HG02870 (cell line): ENCODE results near the gene MYL6.
A peak's percentile ranks its signal among the peaks of the same experiment; 100 is the strongest.

Experiments used
- ATAC-seq: cut with Tn5 transposase; IDR thresholded peaks from one replicate; pipeline ENCODE4 v1.9.1; 2021; ENCODE audit warnings: mild to moderate bottlenecking, moderate library complexity; ENCODE audit not compliant: unreplicated experiment

MYL6 gene

GRCh38 chr12:56129206-56129941 is 28.8 kb upstream of the MYL6 start:
- ATAC-seq, result no peak

GRCh38 chr12:56129942-56130495 is 28.1 kb upstream of the MYL6 start:
- no peak for ATAC-seq

- no peak for ATAC-seq
These were observed 27.3 kb upstream of the MYL6 start for GRCh38 chr12:56130876-56131275.

GRCh38 chr12:56134897-56135296 is 23.3 kb upstream of the MYL6 start:
- ATAC-seq, result no peak

GRCh38 chr12:56137853-56138571 is 20.1 kb upstream of the MYL6 start:
- no peak for ATAC-seq

- no peak for ATAC-seq
These were observed 16.0 kb upstream of the MYL6 start for GRCh38 chr12:56141946-56142784.

- no peak for ATAC-seq
These were observed 14.9 kb upstream of the MYL6 start for GRCh38 chr12:56143217-56143616.

DNA sequence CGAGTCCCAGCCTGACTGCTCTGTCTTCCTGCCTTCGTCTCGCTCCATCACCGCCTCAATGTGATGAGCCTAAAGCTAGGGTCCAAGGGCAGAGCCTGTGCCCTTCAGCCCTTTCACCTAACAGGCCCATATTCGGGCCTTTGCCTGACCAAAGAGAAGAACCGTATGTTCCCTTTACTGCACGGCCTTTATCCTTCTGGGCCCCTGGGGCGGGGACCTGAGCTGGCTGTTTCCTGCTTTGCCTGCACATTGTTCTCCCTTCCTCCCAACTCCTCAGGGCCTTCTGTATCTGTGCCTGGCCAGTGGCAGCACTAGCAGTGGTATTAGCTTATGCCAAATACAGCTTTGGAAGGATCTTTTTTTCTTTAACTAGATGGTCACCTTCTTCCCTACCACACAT is 14.3 kb upstream of the MYL6 start:
- no peak for ATAC-seq

DNA sequence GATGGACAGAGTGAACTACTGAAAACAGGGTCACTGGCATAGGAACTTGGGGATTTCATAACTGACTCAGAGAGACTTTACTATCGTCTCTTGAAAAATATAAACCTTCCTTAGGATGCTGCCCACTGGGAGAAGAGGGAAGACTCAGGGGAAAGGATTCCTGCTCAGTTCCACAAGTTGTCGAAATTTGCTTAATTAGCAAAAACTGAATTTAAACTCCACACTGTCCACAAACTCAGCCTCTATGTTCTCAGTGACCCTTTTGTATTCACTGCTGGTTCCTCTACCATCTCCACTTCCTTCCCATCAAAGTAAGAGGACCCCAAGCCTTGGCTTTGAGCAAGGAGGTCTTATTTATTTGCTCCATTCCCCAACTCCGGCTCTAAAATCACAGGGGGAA is 12.9 kb upstream of the MYL6 start:
- no peak for ATAC-seq

GRCh38 chr12:56146492-56147460 is 11.4 kb upstream of the MYL6 start:
- ATAC-seq, result no peak

DNA sequence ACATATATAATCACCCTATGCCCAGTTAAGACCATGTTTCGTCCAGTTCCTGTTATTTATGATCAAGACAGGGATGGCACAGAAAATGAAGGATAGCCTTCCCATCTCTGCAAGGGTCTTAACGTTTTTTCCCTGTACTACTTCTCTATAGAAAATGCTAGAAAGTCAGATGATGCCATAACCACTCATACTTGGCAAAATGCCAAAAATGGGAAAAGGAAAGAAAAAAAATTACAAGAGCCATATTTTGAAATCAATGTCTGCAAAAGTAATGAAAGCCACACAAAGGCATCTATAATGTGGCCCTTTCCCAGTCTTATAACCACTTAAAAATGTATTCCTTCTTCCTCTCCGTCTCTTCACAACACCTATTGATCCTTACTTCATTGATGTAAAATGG is 7.6 kb upstream of the MYL6 start:
- ATAC-seq, result no peak

DNA sequence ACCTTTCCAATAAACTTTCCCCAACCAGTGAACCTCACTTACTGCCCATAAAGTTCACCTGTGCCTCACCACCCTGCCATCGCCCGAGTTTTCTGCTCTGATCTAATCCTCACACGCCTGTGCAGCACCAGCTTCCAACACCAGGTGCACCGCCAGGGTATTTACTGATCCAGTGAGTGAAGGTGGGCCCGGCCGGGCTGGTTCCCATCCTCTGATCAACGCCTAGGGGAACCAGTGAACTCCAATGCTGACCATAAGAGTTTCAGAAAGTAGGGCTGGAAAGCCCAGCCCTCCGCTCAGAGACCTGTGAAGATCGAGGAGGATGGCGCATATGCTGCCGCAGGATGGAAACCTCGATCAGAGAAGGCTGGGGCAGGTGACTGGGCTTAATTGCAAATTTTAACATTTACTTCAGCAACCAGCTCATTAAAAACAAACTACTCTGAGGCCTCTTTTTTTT is 6.5 kb upstream of the MYL6 start:
- peak; percentile 47 for ATAC-seq

DNA sequence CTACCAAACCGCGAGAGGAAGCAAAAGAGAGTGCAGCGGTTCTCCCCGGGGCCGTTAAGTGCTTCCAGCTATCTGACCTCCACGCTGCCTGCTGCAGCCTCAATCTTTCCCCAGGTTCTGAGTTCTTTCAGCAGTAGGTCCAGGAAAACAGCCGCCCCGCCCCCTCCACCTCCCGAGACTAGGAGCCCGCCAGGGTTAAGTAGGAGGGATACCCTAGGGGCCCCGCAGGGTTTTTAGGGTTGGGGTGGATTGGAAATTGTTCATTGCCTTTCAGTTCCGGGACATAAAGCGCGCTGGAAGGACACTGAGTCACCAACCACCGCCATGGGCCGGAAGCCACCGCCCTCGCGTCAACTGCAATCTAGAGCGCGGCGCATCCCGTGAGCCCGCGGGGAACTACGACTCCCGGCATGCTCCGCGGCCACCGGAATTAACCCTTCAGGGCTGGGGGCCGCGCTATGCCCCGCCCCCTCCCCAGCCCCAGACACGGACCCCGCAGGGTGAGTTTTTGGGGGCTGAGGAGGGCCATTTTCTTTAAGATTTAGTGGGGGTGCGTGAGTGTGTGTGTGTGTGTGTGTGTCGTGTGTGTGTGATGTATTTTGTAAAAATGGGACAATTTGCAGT is 5.9 kb upstream of the MYL6 start, which contains the start of gene MYL6B:
Gene MYL6B, plus strand, starts transcription at position 456 of the 624 bp plus-strand sequence. CDS start 1,332 bp downstream, outside the sequence.
- peak; percentile 89 for ATAC-seq

DNA sequence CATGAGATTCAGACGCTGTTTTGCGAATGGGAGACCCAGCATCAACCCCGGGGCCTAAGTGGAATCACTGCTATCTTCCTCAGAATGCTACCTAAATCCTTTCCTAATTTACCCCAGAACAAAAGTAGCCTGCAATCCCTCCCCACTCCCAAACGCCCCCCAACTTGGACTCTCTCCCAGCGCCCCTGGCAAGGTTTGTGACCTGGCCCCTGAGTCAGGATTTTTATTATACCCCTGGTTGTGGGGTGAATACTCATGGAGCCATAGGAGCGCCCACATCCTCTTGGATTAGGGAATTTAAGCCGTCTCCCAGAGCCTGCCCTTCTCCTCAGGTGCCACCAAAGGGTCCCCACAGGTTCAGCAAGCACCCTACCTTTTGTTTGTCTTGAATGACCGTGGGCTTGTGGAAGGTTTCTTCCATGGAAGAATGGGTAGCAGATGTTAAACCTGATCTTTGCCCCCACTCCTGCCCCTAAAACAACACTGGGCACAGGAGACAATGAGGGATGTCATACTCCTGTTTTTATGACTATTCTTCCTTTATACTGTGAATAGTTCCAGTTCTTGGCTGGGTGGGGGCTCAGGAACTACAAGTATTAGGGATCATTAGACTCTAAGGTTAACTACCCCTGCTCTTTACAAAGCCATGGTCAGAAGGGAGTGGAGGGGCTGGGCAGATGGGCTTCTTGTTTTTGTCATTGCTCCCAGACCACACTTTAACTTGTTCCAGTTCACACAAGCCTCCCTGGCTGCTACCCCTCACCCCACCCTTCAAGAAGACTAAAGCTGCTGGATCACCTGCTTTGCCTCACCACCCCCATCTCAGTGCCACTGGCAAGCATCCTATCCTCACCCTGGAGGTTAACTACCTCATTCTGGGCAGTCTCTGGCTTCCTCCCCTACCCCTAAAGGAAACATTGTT is 5.1 kb upstream of the MYL6 start:
- ATAC-seq, result no peak

DNA sequence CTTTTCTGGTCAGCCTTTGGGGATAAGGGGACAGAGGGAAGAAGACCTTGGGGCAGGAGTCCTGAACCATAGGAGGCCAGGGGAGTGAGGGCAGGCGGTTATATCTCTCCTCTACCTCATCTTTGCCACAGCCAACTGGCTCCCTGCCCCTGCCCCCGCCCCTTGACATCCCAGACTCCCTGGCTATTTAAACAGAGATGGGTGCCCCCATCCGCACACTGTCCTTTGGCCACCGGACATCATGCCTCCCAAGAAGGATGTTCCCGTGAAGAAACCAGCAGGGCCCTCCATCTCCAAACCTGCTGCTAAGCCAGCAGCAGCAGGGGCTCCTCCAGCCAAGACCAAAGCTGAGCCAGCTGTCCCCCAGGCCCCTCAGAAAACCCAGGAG is 4.5 kb upstream of the MYL6 start:
- ATAC-seq, result no peak

- ATAC-seq, result no peak
These were observed 3.9 kb upstream of the MYL6 start for GRCh38 chr12:56154246-56154771.

GRCh38 chr12:56154818-56155217 is 3.3 kb upstream of the MYL6 start:
- no peak for ATAC-seq

GRCh38 chr12:56155256-56155845 is 2.8 kb upstream of the MYL6 start:
- ATAC-seq, result no peak
